Fibroblast of lung (primary cell): Measurements from ENCODE around the gene USP20. TPM values are rescaled to one million over a fixed set of nuclear protein-coding genes. Genes with fewer than 3 reads are reported as not detected.

Experiments used
- DNase-seq, 2 donors: peaks; one replicate each; pipeline versions ENCODE4 v3.0.0 to v3.0.0-alpha.2; 2010; ENCODE audit warnings: low read depth in 2 of 2
- H2AFZ ChIP-seq: 2 replicates; pipeline ENCODE4 v1.5.1; 2012; ENCODE audit warnings: low read length, control low read depth, inconsistent platforms
- H3K27ac ChIP-seq: 2 replicates; pipeline ENCODE4 v1.5.1; 2011; ENCODE audit warnings: low read length, control low read depth; ENCODE audit not compliant: insufficient read depth
- H3K27me3 ChIP-seq: 2 replicates; pipeline ENCODE4 v1.5.1; 2011; ENCODE audit warnings: mild to moderate bottlenecking, low read length; ENCODE audit not compliant: control insufficient read depth, insufficient read depth
- H3K36me3 ChIP-seq: 2 replicates; pipeline ENCODE4 v1.5.1; 2011; ENCODE audit warnings: low read length; ENCODE audit not compliant: control insufficient read depth, insufficient read depth
- H3K4me1 ChIP-seq: 2 replicates; pipeline ENCODE4 v1.5.1; 2011; ENCODE audit warnings: low read length; ENCODE audit not compliant: control insufficient read depth, insufficient read depth; ENCODE audit errors: extremely low read depth
- H3K4me2 ChIP-seq: 2 replicates; pipeline ENCODE4 v1.5.1; 2011; ENCODE audit warnings: low read length, control low read depth; ENCODE audit not compliant: insufficient read depth; ENCODE audit errors: extremely low read depth
- H3K4me3 ChIP-seq, 4 experiments: fragments of 200-600 bp in 1 of 4; sonication (generic) in 1 of 4; replicated peaks in 1 of 4; 2 replicates each; pipeline ENCODE4 v1.5.1; 2011 to 2016; ENCODE audit warnings: low read length in 4 of 4, low read depth in 3 of 4, mild to moderate bottlenecking in 3 of 4, control low read depth in 2 of 4, inconsistent platforms in 1 of 4, mixed read lengths in 1 of 4; ENCODE audit not compliant: insufficient read depth in 1 of 4; ENCODE audit errors: control extremely low read depth in 1 of 4
- H3K79me2 ChIP-seq: 2 replicates; pipeline ENCODE4 v1.5.1; 2012; ENCODE audit warnings: mild to moderate bottlenecking, low read length, inconsistent platforms; ENCODE audit not compliant: control insufficient read depth, insufficient read depth
- H3K9ac ChIP-seq: 2 replicates; pipeline ENCODE4 v1.5.1; 2011; ENCODE audit warnings: mild to moderate bottlenecking, low read length, control low read depth; ENCODE audit not compliant: insufficient read depth
- H3K9me3 ChIP-seq: 2 replicates; pipeline ENCODE4 v1.5.1; 2012; ENCODE audit warnings: low read depth, low read length; ENCODE audit not compliant: control insufficient read depth, insufficient read depth
- H4K20me1 ChIP-seq: 2 replicates; pipeline ENCODE4 v1.5.1; 2011; ENCODE audit warnings: low read length; ENCODE audit not compliant: control insufficient read depth, insufficient read depth; ENCODE audit errors: extremely low read depth
- CTCF ChIP-seq, 2 donors: IDR thresholded peaks in 1 of 2; conservative IDR thresholded peaks in 1 of 2; 1 replicate in 1 of 2; 2 replicates in 1 of 2; pipeline ENCODE4 v1.5.1; 2011 to 2012; ENCODE audit warnings: low read length in 2 of 2, control low read depth in 1 of 2, inconsistent platforms in 1 of 2, low read depth in 1 of 2, mild to moderate bottlenecking in 1 of 2
- EZH2 ChIP-seq: IDR thresholded peaks from 2 replicates; pipeline ENCODE4 v1.5.1; 2012; ENCODE audit warnings: low read length, control low read depth, mild to moderate bottlenecking; ENCODE audit errors: missing control alignments
- polyA plus RNA-seq, 2 donors: library from polyadenylated mRNA; depleted of rRNA in 1 of 2; stranded (reverse) in 1 of 2; unstranded in 1 of 2; fragments of >200 nt; gene quantifications; 2 replicates each; pipeline ENCODE4 v1.2.1, GENCODE V29; 2011 to 2012; ENCODE audit warnings: missing spikeins in 1 of 2
- total RNA-seq: library from RNA; depleted of rRNA; stranded (reverse); fragments of >200 nt; gene quantifications from 2 replicates; pipeline ENCODE4 v1.2.1, GENCODE V29; 2014

Gene USP20
- total and polyA plus RNA-seq, 2 donors (not counting 1 experiment from before 2014, with no cell fraction given): 6.7 to 12.9 TPM

GRCh38 chr9:129909851-129910250 lies 74.6 kb downstream of the USP20 start:
- no peak overlapping the region for H3K9ac ChIP-seq
- DNase-seq: peak in 1 of 2 donors; percentile 23
- H3K27ac ChIP-seq: no peak overlapping the region
- no peak for TF ChIP-seq CTCF (conservative IDR thresholded peaks at IDR 0.05 in 1 of 2, IDR thresholded peaks at IDR 0.05 in 1 of 2; ENCODE audit: low read depth in 1 of 2, low read length in 2 of 2)
- no peak for TF ChIP-seq EZH2
- no peaks in the 10 kb centered on the region for H3K27me3 ChIP-seq
- no peaks in the 10 kb centered on the region for H3K79me2 ChIP-seq
- H3K4me2 ChIP-seq: no peak overlapping the region
- H2AFZ ChIP-seq: no peak overlapping the region
- no peaks in the 10 kb centered on the region for H4K20me1 ChIP-seq
- no peaks in the 10 kb centered on the region for H3K9me3 ChIP-seq
- H3K36me3 ChIP-seq: no peaks in the 10 kb centered on the region
- peaks cover 3% of the 10 kb centered on the region for H3K4me1 ChIP-seq
- no peak overlapping the region for H3K4me3 ChIP-seq

GRCh38 chr9:129910628-129911567 lies 75.6 kb downstream of the USP20 start:
- Histone ChIP-seq H3K9ac (no peak overlapping the region), H3K27ac (peak overlapping the region; percentile 6), H4K20me1 (no peaks in the 10 kb centered on the region), H3K4me3 (no peak overlapping the region), H3K4me2 (no peak overlapping the region), H3K4me1 (peaks cover 3% of the 10 kb centered on the region), H3K79me2 (no peaks in the 10 kb centered on the region), H2AFZ (no peak overlapping the region), H3K36me3 (no peaks in the 10 kb centered on the region), H3K27me3 (no peaks in the 10 kb centered on the region), H3K9me3 (no peaks in the 10 kb centered on the region)
- TF ChIP-seq EZH2 (no peak), CTCF (conservative IDR thresholded peaks at IDR 0.05 in 1 of 2, IDR thresholded peaks at IDR 0.05 in 1 of 2; ENCODE audit: low read depth in 1 of 2, low read length in 2 of 2) (no peak)
- peak; percentile 100 for DNase-seq

GRCh38 chr9:129914051-129914450 lies 78.8 kb downstream of the USP20 start:
- Histone ChIP-seq H2AFZ (no peak overlapping the region), H3K4me2 (no peak overlapping the region), H4K20me1 (no peaks in the 10 kb centered on the region), H3K4me3 (no peak overlapping the region), H3K36me3 (no peaks in the 10 kb centered on the region), H3K79me2 (no peaks in the 10 kb centered on the region), H3K4me1 (no peaks in the 10 kb centered on the region), H3K27ac (no peak overlapping the region), H3K27me3 (no peaks in the 10 kb centered on the region), H3K9me3 (no peaks in the 10 kb centered on the region), H3K9ac (no peak overlapping the region)
- TF ChIP-seq EZH2 (no peak), CTCF (conservative IDR thresholded peaks at IDR 0.05 in 1 of 2, IDR thresholded peaks at IDR 0.05 in 1 of 2; ENCODE audit: low read depth in 1 of 2, low read length in 2 of 2) (no peak)
- DNase-seq: no peak
